Testis (tissue), 2 donors: Measurements from ENCODE around the gene SLF2.

Source experiments
- POLR2A ChIP-seq: fragments of 450-650 bp; IDR thresholded peaks from one replicate; pipeline ENCODE4 v1.6.1; 2017; ENCODE audit warnings: antibody characterized with exemption, mild to moderate bottlenecking, moderate library complexity
- TF ChIP-seq, protein P1 (sequence below), 3 experiments: fragments of 450-650 bp in 2 of 3; fragments of 200-600 bp in 1 of 3; sonication (generic) in 1 of 3; IDR thresholded peaks; one replicate each; pipeline ENCODE4 v1.5.1; 2016 to 2019; ENCODE audit warnings: antibody characterized with exemption in 3 of 3, mild to moderate bottlenecking in 2 of 3, moderate library complexity in 1 of 3

DNA sequence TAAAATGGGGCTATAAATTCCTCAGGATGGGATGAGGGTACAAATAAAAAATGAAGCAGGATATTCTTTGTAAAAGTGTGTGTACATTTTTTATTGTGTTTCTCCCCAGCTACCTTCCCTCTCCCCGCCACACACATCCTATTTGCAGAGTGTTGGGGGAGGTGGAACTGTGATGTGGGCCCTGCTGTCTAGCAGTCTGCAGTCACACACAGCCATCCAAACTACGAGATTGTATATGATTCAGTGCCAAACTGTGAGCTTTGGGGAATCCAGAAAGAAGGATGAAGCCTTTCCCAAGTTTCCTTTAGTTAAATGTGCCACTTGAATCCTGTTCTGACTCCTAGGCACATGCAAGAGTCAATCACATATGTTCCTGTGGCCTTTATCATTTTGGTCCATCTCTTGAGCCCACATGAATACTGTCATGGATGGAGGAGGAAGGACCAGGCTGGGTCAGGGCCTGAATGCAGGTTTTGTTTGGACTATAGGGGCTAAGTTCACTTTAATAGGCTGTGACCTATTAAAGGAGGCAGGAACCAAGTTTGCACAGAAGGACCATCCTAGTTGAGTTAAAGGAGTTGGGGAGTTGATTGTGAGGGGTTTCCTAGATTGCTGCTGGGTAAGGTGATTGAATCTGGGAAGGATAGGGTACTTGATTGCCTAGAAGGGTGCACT is 55.4 kb downstream of the SLF2 start:
- TF ChIP-seq, protein P1, sequence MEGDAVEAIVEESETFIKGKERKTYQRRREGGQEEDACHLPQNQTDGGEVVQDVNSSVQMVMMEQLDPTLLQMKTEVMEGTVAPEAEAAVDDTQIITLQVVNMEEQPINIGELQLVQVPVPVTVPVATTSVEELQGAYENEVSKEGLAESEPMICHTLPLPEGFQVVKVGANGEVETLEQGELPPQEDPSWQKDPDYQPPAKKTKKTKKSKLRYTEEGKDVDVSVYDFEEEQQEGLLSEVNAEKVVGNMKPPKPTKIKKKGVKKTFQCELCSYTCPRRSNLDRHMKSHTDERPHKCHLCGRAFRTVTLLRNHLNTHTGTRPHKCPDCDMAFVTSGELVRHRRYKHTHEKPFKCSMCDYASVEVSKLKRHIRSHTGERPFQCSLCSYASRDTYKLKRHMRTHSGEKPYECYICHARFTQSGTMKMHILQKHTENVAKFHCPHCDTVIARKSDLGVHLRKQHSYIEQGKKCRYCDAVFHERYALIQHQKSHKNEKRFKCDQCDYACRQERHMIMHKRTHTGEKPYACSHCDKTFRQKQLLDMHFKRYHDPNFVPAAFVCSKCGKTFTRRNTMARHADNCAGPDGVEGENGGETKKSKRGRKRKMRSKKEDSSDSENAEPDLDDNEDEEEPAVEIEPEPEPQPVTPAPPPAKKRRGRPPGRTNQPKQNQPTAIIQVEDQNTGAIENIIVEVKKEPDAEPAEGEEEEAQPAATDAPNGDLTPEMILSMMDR (IDR thresholded peaks at IDR 0.05) = no peak
- no peak for TF ChIP-seq POLR2A
